Transverse colon (tissue), 4 donors: ENCODE data around the gene DMD.

Experiments used
- CTCF ChIP-seq, 5 experiments: fragments of 200-600 bp in 3 of 5; fragments of 450-650 bp in 2 of 5; sonication (generic) in 3 of 5; IDR thresholded peaks; 1 replicate in 2 of 5; 2 replicates in 3 of 5; pipeline ENCODE4 v1.5.1; 2016 to 2017; ENCODE audit warnings: antibody characterized with exemption in 5 of 5, inconsistent platforms in 3 of 5, mild to moderate bottlenecking in 2 of 5, moderate library complexity in 1 of 5
- POLR2A ChIP-seq: fragments of 450-650 bp; IDR thresholded peaks from one replicate; pipeline ENCODE4 v1.6.1; 2016; ENCODE audit warnings: antibody characterized with exemption, mild to moderate bottlenecking, moderate library complexity
- POLR2AphosphoS5 ChIP-seq, 3 donors: sonication (generic); formaldehyde crosslinking; IDR thresholded peaks; one replicate each; pipeline ENCODE4 v1.6.1; 2016; ENCODE audit warnings: antibody characterized with exemption in 3 of 3

- no peak for TF ChIP-seq CTCF (IDR thresholded peaks at IDR 0.05)
- no peak for TF ChIP-seq POLR2A
- TF ChIP-seq POLR2AphosphoS5 (IDR thresholded peaks at IDR 0.05): no peak
Measured at GRCh38 chrX:31376408-31377022, 1834.8 kb downstream of the DMD start.
